Stimulated activated naive CD8-positive, alpha-beta T cell treated with anti-CD3 and anti-CD28 coated beads, Interleukin-15, Interleukin-2, amounts not matched to agents 100 U/mL and 50 U/mL, for 24 hours (primary cell): ENCODE measurements around the gene SHQ1.
A peak's percentile ranks its signal among the peaks of the same experiment; 100 is the strongest.
"Not testable (repeated sequence)": the region's sequence is repeated elsewhere in the genome, so short reads cannot be mapped to it uniquely, and the experiment has no call there.

Experiments
- ATAC-seq: fragments of 150-1000 bp; cut with Tn5 transposase; one replicate; pipeline ENCODE4 v1.10.0; 2021
- DNase-seq: peaks from one replicate; pipeline ENCODE4 v3.0.0; 2021

SHQ1 gene

GRCh38 chr3:72748659-72749058, 99.6 kb downstream of the SHQ1 start:
- DNase-seq, result no peak
- ATAC-seq, result no peak

DNA sequence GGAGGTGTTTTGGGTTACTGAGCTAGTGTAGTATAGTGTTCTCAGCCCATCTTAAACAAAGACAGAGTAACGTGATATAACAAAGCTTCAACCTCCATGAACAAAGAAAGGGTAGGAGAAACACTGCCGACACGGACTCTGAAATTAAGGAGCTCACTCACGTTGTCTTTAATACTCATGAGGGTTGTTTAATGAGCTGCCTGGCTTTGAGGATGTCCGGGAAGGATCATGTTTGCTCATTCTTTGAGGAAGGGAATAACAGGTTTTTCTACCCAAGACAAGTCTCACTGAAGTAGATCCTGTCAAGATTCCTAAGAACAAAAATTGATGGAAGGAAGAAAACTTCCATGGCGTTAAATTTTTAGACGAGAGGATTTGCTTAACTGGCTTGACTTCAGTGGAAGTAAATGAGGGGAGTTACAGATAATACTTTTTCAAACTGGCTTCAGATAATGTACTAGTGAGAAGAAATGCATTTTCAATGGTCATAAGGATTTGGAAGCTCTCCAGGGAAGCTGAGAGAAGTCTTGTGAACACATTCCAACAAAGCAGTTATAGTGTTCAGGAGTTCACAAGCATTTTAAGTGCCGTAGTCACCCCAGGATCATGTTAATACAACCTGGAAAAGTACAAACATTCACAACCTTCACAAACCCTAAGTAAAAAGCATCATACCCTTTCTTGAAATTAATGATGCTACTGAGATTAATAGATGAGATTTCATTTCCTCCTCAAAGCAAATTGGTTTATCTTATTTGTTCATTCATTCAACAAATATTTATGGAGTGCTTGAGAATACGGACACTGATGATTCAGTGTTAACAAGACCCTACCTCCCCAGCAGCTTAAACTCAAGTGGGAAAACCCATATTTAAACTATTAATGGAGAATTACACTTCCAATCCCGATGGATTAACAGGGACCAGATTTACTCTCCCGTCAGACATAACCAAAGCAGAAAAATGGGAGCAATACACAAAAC, 101.5 kb downstream of the SHQ1 start:
- DNase-seq (no peak), ATAC-seq (no peak)

- ATAC-seq (no peak), DNase-seq (no peak)
These were observed 102.9 kb downstream of the SHQ1 start for GRCh38 chr3:72745146-72745999.

- ATAC-seq (no peak), DNase-seq (no peak)
These were observed 103.9 kb downstream of the SHQ1 start for GRCh38 chr3:72744330-72744729.

GRCh38 chr3:72739531-72740466, 108.4 kb downstream of the SHQ1 start:
- DNase-seq (no peak), ATAC-seq (no peak)

DNA sequence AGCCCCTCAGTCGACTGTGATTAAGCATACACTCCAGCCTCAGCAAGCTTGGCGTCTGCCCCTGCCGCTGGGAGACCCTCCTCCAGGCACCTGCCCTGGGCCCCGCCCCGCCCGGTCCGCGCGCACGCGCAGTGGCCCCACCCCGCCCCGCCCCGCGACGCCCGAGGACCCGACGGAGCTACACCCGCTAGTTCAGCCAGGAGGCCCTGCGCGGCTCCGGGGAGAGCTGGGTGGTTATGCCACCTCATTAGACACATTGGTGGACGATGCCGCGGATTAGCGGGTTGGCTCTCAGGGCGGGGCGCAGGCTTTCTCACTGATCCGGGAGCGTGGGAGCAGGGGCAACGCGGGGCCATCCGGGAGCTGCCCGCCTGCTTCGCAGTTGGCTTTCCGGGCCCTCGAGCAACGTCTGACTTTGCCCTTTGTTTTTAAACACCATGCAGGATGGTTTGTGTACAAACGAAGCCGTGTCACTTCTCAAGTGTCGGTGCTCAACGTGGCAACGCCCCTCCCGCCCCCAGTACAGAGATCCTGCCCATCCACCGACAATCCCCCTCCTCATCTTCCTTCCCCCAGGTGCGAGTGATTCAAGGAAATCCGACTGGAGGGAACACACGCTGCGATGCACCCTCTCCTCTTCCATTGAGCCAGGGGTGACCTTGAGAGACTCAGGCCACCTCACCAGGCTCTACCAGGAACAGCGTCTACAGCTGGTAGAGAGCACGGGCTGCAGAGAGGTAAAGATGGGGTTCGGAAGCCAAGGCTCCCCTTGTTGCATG, 109.3 kb downstream of the SHQ1 start:
- peak; percentile 96 for ATAC-seq
- peak; percentile 73 for DNase-seq

DNA sequence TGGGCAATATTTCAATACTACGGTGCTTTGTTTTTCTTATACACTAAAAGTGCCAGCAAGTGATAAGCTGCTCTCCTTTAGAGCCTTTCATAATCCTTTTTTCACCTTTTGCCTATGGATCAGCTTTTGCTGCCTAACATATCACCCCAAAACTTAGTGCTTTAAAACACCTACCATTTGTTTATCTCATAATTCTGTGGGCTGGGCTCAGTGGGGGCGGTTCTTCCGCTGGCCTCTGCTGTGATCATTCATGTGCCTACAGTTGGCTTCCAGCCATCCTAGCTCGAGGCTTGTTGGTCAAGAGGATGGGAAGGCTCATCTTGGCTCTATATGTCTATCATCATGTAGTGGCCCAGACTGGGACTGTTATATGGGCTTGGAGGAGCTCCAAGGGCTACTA, 113.2 kb downstream of the SHQ1 start:
- not testable (repeated sequence) for DNase-seq, ATAC-seq

- ATAC-seq (no peak), DNase-seq (no peak)
These were observed 114.6 kb downstream of the SHQ1 start for GRCh38 chr3:72733676-72734075.

- ATAC-seq, DNase-seq: not testable (repeated sequence)
These were observed 115.4 kb downstream of the SHQ1 start for GRCh38 chr3:72732666-72733345.

DNA sequence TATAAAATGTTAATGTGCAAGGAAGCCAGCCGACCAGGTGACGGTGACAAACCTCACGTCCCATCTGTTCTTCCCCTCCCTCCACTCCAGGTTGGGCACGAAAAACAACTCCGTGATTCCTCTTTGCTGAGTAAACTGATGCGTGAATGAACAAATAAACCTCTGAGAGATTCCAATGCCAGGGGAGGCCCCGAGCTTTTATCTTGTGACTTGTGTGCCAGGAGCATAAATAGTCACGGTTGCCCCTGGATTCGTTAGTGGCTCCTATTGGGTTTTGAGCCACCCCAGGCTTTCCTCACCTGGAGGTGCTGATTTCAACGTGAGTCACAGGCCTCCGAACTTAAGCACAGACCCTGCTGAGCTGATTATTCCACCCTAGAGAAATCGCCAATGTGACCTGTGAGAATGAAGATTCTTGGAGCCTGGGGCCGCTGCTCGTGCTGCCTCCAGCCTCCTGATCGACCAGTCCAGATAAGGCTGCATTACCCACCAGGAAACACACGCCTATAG, 119.2 kb downstream of the SHQ1 start:
- no peak for ATAC-seq
- DNase-seq, result no peak

- ATAC-seq (no peak), DNase-seq (no peak)
These were observed 119.8 kb downstream of the SHQ1 start for GRCh38 chr3:72728329-72728889.

DNA sequence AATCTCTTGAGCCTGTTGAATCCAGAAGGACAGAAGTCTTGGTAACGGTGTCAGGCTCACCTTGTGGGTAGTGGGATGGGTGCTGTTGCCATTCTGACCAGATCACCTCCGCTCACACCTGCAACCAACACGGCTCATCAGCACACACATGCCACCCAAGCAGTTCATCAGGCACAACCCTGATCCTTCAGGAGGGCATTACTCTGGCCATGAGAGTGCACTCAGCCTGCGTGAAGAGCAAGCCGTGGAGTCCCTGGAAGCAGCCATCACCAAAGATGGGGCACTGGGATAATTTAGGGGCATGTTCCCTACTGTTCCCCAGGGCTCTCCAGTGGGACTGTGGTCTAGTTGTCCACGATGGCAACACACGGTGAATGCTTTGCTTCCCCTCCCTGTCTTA, 120.5 kb downstream of the SHQ1 start:
- DNase-seq (no peak), ATAC-seq (no peak)

DNA sequence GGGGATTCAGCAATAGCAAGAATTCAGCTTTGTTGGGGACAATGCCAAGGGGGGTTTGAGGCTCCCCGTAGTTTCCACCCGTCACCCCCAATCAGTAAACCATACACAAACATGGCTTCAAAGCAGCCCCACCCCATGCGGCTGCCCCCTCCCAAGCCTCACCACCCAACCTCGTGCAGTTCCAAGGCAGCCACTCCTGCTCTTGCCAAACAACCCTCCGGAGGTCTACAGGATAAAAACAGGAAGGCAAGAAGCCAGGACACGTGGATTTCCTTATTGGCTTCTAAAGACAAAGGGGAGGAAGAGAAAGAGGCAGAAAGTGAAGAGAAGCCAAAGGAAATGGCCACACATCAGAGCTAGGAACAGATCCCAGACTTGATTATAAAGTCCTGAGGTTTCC, 121.1 kb downstream of the SHQ1 start:
- no peak for ATAC-seq
- DNase-seq, result no peak

GRCh38 chr3:72725229-72725628, 123.0 kb downstream of the SHQ1 start:
- no peak for ATAC-seq
- no peak for DNase-seq

GRCh38 chr3:72724070-72724469, 124.2 kb downstream of the SHQ1 start:
- no peak for DNase-seq
- ATAC-seq, result no peak

- DNase-seq, result peak; percentile 25
- ATAC-seq, result peak; percentile 96
These were observed 125.1 kb downstream of the SHQ1 start for GRCh38 chr3:72722930-72723726.

DNA sequence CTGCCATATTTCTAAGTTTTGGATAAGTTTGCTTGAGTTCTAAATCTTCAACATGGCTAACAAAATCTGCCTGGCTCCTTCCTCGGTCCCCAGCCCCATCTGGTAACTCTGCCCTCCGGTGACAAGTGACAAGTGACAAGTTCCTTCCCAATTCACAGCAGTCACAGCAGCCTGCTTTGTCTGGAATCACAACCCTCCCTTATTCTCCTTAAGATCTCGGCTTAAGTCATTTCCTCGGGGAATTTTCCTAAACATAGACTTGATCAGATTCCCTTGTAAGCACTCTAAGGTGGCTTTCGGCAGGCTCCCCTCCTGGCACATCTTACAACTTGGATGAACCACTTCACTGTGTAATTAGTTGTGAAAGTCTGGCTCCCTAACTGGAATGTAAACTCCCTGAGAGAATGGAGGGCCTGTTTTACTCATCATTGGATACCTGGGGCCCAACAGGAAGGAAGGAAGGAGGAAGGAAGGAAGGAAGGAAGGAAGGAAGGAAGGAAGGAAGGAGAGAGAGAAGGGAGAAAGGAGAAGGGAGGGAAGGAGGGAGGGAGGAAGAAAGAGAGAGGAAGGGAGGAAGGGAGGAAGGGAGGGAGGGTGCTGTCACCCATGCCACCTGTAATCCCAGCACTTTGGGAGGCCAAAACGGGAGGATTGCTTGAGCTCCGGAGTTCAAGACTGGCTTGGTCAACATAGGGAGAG, 126.4 kb downstream of the SHQ1 start:
- DNase-seq (no peak), ATAC-seq (no peak)

- ATAC-seq, result no peak
- no peak for DNase-seq
These were observed 127.7 kb downstream of the SHQ1 start for GRCh38 chr3:72720566-72720965.
